ENCODE results near the gene PTH. TPM values are rescaled to one million over a fixed set of nuclear protein-coding genes. Genes with fewer than 3 reads are reported as not detected.

The PTH gene
- total and polyA plus RNA-seq, 4 donors: not detected

GRCh38 chr11:13446444-13446843 is 49.4 kb downstream of the PTH start:
- Histone ChIP-seq H3K4me3 (ENCODE audit: low read depth in 1 of 3, low read length in 3 of 3) (no peak overlapping the region), H3K36me3 (ENCODE audit: control insufficient read depth in 4 of 4, insufficient read depth in 3 of 4, low read depth in 1 of 4, low read length in 3 of 4) (no peaks in the 10 kb centered on the region), H3K9me3 (ENCODE audit: control insufficient read depth in 4 of 4, low read length in 3 of 4) (no peaks in the 10 kb centered on the region), H3K4me1 (ENCODE audit: control insufficient read depth in 4 of 4, insufficient read depth in 4 of 4, low read length in 3 of 4) (peaks cover 3 to 14% (median 9%) of the 10 kb centered on the region in 4 donors), H3K27me3 (ENCODE audit: control insufficient read depth in 4 of 4, insufficient read depth in 4 of 4, low read length in 3 of 4) (no peaks in the 10 kb centered on the region), H3K9ac (ENCODE audit: low read depth in 1 of 2, low read length in 2 of 2) (no peak overlapping the region), H3K27ac (ENCODE audit: low read depth in 1 of 2, low read length in 2 of 2) (no peak overlapping the region)
- no peak for DNase-seq (ENCODE audit: low spot score)
- no peak for TF ChIP-seq FOXA1 (IDR thresholded peaks at IDR 0.05)
- TF ChIP-seq CTCF (IDR thresholded peaks at IDR 0.05; ENCODE audit: low read depth, low read length, missing input control): no peak
- no peak for TF ChIP-seq NR2F2 (IDR thresholded peaks at IDR 0.05)
- no peak for TF ChIP-seq ZBTB33 (IDR thresholded peaks at IDR 0.05)
- no peak for TF ChIP-seq SP1 (IDR thresholded peaks at IDR 0.05)
- TF ChIP-seq HNF4A (conservative IDR thresholded peaks at IDR 0.05): no peak
- no peak for TF ChIP-seq REST (IDR thresholded peaks at IDR 0.05)
- no peak for TF ChIP-seq TAF1 (conservative IDR thresholded peaks at IDR 0.05)
- TF ChIP-seq YY1 (IDR thresholded peaks at IDR 0.05): no peak
- TF ChIP-seq FOXA2 (IDR thresholded peaks at IDR 0.05): no peak
- TF ChIP-seq ATF3 (IDR thresholded peaks at IDR 0.05): no peak
- TF ChIP-seq MAX (IDR thresholded peaks at IDR 0.05): no peak
- TF ChIP-seq EGR1 (IDR thresholded peaks at IDR 0.05; ENCODE audit: low read depth in 2 of 2): no peak
- TF ChIP-seq RXRA (IDR thresholded peaks at IDR 0.05): no peak
- TF ChIP-seq RAD21 (IDR thresholded peaks at IDR 0.05): no peak
- no peak for TF ChIP-seq HNF4G (IDR thresholded peaks at IDR 0.05)
- TF ChIP-seq GABPA (IDR thresholded peaks at IDR 0.05 in 1 of 2, conservative IDR thresholded peaks at IDR 0.05 in 1 of 2): no peak
- no peak for TF ChIP-seq JUND (IDR thresholded peaks at IDR 0.05)

Measured in liver (tissue), 9 donors.